Measurements from ENCODE around the gene CNOT1. TPM values are rescaled to one million over a fixed set of nuclear protein-coding genes. Genes with fewer than 3 reads are reported as not detected.

CNOT1 gene
- total RNA-seq, 1 experiment from 2014 or later = 299 TPM

- no TSS peak for BruUV-seq (replicated peaks)
- TF ChIP-seq CTCF (IDR thresholded peaks at IDR 0.05; ENCODE audit: unreplicated experiment) = no peak
- CTCF ChIA-PET = no interaction called here
- no peaks in the 10 kb centered on the region for H3K4me1 Mint-ChIP-seq (ENCODE audit: low read depth, unreplicated experiment)
- H3K27ac Mint-ChIP-seq (ENCODE audit: unreplicated experiment) = no peak overlapping the region
- intact Hi-C loops (cut with micrococcal nuclease; ENCODE audit: unreplicated experiment) = no loop called here
- no peaks in the 10 kb centered on the region for H3K9me3 Mint-ChIP-seq (ENCODE audit: low read depth, unreplicated experiment)
- H3K27me3 Mint-ChIP-seq (ENCODE audit: unreplicated experiment) = peaks cover 63% of the 10 kb centered on the region
- H3K4me3 Mint-ChIP-seq (ENCODE audit: low read depth, unreplicated experiment) = no peak overlapping the region
- no peak for DNase-seq
- no peaks in the 10 kb centered on the region for H3K36me3 Mint-ChIP-seq (ENCODE audit: insufficient read depth, unreplicated experiment)
Observed at GRCh38 chr16:58481931-58482330, 147.7 kb downstream of the CNOT1 start.

GRCh38 chr16:58481226-58481869, 148.3 kb downstream of the CNOT1 start:
- no peak overlapping the region for H3K4me3 Mint-ChIP-seq (ENCODE audit: low read depth, unreplicated experiment)
- intact Hi-C loops (cut with micrococcal nuclease; ENCODE audit: unreplicated experiment) = no loop called here
- TF ChIP-seq CTCF (IDR thresholded peaks at IDR 0.05; ENCODE audit: unreplicated experiment) = no peak
- no peaks in the 10 kb centered on the region for H3K4me1 Mint-ChIP-seq (ENCODE audit: low read depth, unreplicated experiment)
- DNase-seq = no peak
- BruUV-seq (replicated peaks) = no TSS peak
- H3K27ac Mint-ChIP-seq (ENCODE audit: unreplicated experiment) = no peak overlapping the region
- peaks cover 63% of the 10 kb centered on the region for H3K27me3 Mint-ChIP-seq (ENCODE audit: unreplicated experiment)
- CTCF ChIA-PET = no interaction called here
- no peaks in the 10 kb centered on the region for H3K9me3 Mint-ChIP-seq (ENCODE audit: low read depth, unreplicated experiment)
- no peaks in the 10 kb centered on the region for H3K36me3 Mint-ChIP-seq (ENCODE audit: insufficient read depth, unreplicated experiment)

DNA sequence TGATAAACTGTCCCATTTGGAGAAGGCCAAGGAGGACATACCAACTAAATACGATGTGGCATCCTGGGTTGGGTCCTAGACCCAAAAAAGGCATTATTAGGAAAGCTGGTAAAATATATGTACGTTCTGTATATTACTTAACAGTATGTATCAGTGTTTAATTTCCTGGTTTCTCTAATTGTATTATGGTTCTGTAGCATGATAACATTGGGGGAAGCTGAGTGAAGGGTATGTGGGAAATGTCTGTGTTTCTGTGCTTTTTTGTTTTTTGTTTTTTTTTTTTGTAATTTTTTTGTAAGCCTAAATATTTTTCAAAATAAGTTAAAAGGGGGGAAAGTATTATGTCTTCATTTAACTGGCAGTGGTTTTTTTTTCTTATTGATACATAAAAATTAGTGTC, 151.2 kb downstream of the CNOT1 start:
- no peak overlapping the region for H3K27ac Mint-ChIP-seq (ENCODE audit: unreplicated experiment)
- no peak for TF ChIP-seq CTCF (IDR thresholded peaks at IDR 0.05; ENCODE audit: unreplicated experiment)
- intact Hi-C loops (cut with micrococcal nuclease; ENCODE audit: unreplicated experiment) = no loop called here
- no peaks in the 10 kb centered on the region for H3K4me1 Mint-ChIP-seq (ENCODE audit: low read depth, unreplicated experiment)
- DNase-seq = no peak
- no peak overlapping the region for H3K4me3 Mint-ChIP-seq (ENCODE audit: low read depth, unreplicated experiment)
- BruUV-seq (replicated peaks) = no TSS peak
- CTCF ChIA-PET = no interaction called here
- no peaks in the 10 kb centered on the region for H3K9me3 Mint-ChIP-seq (ENCODE audit: low read depth, unreplicated experiment)
- H3K36me3 Mint-ChIP-seq (ENCODE audit: insufficient read depth, unreplicated experiment) = no peaks in the 10 kb centered on the region
- H3K27me3 Mint-ChIP-seq (ENCODE audit: unreplicated experiment) = peaks cover 84% of the 10 kb centered on the region

- Mint-ChIP-seq H3K4me3 (ENCODE audit: low read depth, unreplicated experiment) (no peak overlapping the region), H3K4me1 (ENCODE audit: low read depth, unreplicated experiment) (no peaks in the 10 kb centered on the region), H3K27me3 (ENCODE audit: unreplicated experiment) (peaks cover 84% of the 10 kb centered on the region), H3K9me3 (ENCODE audit: low read depth, unreplicated experiment) (no peaks in the 10 kb centered on the region), H3K36me3 (ENCODE audit: insufficient read depth, unreplicated experiment) (no peaks in the 10 kb centered on the region), H3K27ac (ENCODE audit: unreplicated experiment) (no peak overlapping the region)
- no peak for DNase-seq
- TF ChIP-seq CTCF (IDR thresholded peaks at IDR 0.05; ENCODE audit: unreplicated experiment) = no peak
- CTCF ChIA-PET = interaction anchor here (0.6 kb wide), 1 partner anchor 47 kb away, joined by 5 read pairs; no protein-coding TSS in a partner anchor
- intact Hi-C loops (cut with micrococcal nuclease; ENCODE audit: unreplicated experiment) = no loop called here
- BruUV-seq (replicated peaks) = no TSS peak
Observed at GRCh38 chr16:58476791-58477190, 152.8 kb downstream of the CNOT1 start.

All from Calu3 (cell line).